Measurements from ENCODE around the gene STAC3.
A peak's percentile ranks its signal among the peaks of the same experiment; 100 is the strongest.

The STAC3 gene

DNA sequence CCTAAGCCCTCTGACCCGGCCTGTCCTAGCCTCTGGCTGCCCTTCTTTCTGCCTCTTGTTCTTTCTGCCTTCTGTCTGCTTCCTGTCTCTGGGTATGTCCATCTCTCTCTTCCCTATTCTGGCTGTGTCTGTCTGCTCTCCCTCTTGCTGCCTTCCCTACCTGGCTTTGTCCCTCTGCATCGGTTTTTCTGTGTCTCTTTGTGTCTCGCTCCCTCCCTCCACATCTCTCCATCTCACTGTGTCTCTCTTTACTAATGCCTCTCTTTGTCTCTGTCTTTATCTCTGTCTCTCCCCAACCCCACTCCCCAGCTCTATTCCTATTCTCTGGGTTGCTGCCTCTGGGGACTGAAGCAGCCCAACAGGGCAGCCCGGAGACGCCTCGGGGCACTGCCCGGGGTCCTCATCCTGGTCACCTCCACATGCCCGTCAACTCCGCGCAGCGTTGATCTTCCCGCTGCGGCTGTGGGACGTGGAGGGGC lies 11.4 kb downstream of the STAC3 start:
- H3K4me1 ChIP-seq (ENCODE audit: insufficient read depth, low read length) = peaks cover 37% of the 10 kb centered on the region
- DNase-seq = no peak
- H3K27ac ChIP-seq (ENCODE audit: low read length) = no peak overlapping the region

DNA sequence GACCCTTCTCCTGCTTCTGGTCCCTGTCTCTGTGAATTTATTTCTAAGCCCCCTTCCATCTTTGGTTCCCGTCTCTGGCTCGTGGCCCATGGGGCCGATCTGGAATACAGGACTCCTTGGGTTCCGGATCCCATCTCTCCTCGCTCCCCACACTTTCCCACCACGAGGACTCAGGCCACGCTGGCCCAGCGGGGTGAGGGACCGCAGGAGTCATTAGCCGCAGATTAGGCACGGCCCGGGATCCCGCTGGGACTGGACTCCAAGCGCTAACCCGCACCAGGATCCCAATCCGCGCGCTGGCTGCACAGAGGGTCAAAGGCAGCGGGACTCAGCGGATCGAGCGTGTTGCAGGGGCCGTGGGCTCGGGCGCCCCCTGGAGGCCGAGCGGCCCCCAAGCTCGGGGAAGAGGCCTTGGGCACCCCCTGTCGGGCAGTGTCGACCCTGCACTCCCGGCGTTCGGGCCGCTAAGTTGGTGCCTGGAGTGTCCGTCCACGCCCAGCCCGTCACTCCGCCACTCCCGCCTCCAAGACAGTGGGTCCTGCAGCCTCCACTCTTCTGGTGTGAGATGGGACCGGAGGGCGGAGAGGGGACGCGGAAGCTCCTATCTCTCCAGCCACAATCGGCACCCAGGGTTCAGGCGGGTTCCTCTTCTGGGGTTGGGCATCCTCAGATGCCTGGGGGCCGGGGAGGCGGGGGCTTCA lies 12.0 kb downstream of the STAC3 start:
- Histone ChIP-seq H3K4me1 (ENCODE audit: insufficient read depth, low read length) (peaks cover 37% of the 10 kb centered on the region), H3K27me3 (ENCODE audit: insufficient read depth, low read length, poor library complexity) (peaks cover 14% of the 10 kb centered on the region), H3K4me3 (ENCODE audit: low read depth in 1 of 2, low read length in 2 of 2) (peak overlapping the region in 1 of 2 experiments; percentile 42; a peak in 2 of 4 replicates), H2AFZ (ENCODE audit: low read depth, low read length) (peak overlapping the region; percentile 82), H3K9ac (ENCODE audit: low read depth, low read length) (peak overlapping the region; percentile 37; the same call in 1 of the 2 replicates), H3K4me2 (ENCODE audit: insufficient read depth, low read length) (peak overlapping the region; percentile 60), H4K20me1 (ENCODE audit: insufficient read depth, low read length) (peaks cover 19% of the 10 kb centered on the region), H3K79me2 (ENCODE audit: insufficient read depth, low read length) (no peaks in the 10 kb centered on the region), H3K36me3 (ENCODE audit: insufficient read depth, low read length) (peaks cover 14% of the 10 kb centered on the region), H3K9me3 (ENCODE audit: insufficient read depth, low read length, severe bottlenecking) (no peaks in the 10 kb centered on the region), H3K27ac (ENCODE audit: low read length) (no peak overlapping the region)
- ATAC-seq (ENCODE audit: insufficient read depth, low read depth) (peak; percentile 59), DNase-seq (peak; percentile 84)
- TF ChIP-seq, protein P1, sequence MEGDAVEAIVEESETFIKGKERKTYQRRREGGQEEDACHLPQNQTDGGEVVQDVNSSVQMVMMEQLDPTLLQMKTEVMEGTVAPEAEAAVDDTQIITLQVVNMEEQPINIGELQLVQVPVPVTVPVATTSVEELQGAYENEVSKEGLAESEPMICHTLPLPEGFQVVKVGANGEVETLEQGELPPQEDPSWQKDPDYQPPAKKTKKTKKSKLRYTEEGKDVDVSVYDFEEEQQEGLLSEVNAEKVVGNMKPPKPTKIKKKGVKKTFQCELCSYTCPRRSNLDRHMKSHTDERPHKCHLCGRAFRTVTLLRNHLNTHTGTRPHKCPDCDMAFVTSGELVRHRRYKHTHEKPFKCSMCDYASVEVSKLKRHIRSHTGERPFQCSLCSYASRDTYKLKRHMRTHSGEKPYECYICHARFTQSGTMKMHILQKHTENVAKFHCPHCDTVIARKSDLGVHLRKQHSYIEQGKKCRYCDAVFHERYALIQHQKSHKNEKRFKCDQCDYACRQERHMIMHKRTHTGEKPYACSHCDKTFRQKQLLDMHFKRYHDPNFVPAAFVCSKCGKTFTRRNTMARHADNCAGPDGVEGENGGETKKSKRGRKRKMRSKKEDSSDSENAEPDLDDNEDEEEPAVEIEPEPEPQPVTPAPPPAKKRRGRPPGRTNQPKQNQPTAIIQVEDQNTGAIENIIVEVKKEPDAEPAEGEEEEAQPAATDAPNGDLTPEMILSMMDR (IDR thresholded peaks at IDR 0.05; ENCODE audit: borderline replicate concordance, extremely low read depth, low read length, poor library complexity, severe bottlenecking) = peak; percentile 100
- TF ChIP-seq EZH2 (IDR thresholded peaks at IDR 0.05; ENCODE audit: borderline replicate concordance, low read depth, low read length, severe bottlenecking) = no peak

More for the DNA sequence above, 11.4 kb downstream of the STAC3 start:
- Histone ChIP-seq H2AFZ (ENCODE audit: low read depth, low read length) (peak overlapping the region; percentile 55), H3K9me3 (ENCODE audit: insufficient read depth, low read length, severe bottlenecking) (no peaks in the 10 kb centered on the region), H3K36me3 (ENCODE audit: insufficient read depth, low read length) (peaks cover 8% of the 10 kb centered on the region), H3K79me2 (ENCODE audit: insufficient read depth, low read length) (no peaks in the 10 kb centered on the region), H3K9ac (ENCODE audit: low read depth, low read length) (peak overlapping the region; percentile 37; the same call in 1 of the 2 replicates), H4K20me1 (ENCODE audit: insufficient read depth, low read length) (peaks cover 16% of the 10 kb centered on the region; the same call in 1 of the 2 replicates), H3K4me2 (ENCODE audit: insufficient read depth, low read length) (peak overlapping the region; percentile 60), H3K27me3 (ENCODE audit: insufficient read depth, low read length, poor library complexity) (peaks cover 14% of the 10 kb centered on the region), H3K4me3 (ENCODE audit: low read depth in 1 of 2, low read length in 2 of 2) (peak overlapping the region in 1 of 2 experiments; percentile 42; a peak in 1 of 4 replicates)
- peak; percentile 1; the same call in 2 of the 3 replicates for ATAC-seq (ENCODE audit: insufficient read depth, low read depth)
- no peak for TF ChIP-seq EZH2 (IDR thresholded peaks at IDR 0.05; ENCODE audit: borderline replicate concordance, low read depth, low read length, severe bottlenecking)
- TF ChIP-seq, protein P1 (IDR thresholded peaks at IDR 0.05; ENCODE audit: borderline replicate concordance, extremely low read depth, low read length, poor library complexity, severe bottlenecking) = no peak

DNA sequence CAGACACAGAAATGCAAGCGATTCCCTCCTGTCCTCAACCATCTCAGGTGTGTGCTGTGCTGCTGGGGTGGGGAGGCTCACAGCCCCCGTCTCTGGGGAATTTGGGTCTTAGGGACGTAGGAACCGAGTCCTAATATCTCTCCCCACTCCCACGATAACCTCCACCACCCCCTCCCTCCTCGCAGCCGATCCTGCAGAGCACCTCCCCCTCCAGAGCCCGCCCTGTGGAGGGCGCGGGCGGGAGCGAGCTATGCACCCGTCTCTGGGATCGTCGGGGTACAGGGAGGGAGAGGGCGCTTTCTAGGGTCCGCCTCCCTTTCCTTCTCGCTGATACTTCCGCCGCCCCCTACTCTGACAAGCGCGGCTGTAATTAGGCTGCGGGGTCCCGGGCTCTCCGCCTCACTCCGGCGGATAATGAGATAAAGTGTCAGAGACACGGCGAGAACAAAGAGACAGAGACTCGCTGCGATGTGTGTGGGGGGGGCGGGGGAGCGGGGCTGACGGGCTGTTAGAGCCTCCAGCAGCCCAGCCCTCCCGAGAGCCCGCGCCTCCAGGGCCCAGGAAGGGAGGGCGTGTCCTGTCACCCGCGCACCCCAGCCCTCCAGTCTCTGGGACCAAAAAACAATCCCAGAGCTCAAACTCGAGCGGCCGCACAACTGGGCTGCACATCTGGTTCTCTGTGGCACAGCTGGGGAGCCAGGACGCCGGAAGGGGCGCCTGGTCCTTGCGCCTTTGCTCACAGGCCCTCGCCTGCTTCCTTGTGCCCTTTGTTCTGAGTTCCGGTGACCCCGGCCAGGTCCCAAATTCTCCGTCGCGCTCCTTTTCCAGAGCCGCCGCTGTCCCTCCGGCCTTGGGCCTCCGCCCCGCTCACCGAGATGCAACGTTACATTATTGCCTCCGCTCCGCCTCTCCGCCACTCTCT lies 12.8 kb downstream of the STAC3 start:
- peaks cover 22% of the 10 kb centered on the region for H3K36me3 ChIP-seq (ENCODE audit: insufficient read depth, low read length)
- TF ChIP-seq, protein P1 (IDR thresholded peaks at IDR 0.05; ENCODE audit: borderline replicate concordance, extremely low read depth, low read length, poor library complexity, severe bottlenecking) = no peak
- no peak for TF ChIP-seq EZH2 (IDR thresholded peaks at IDR 0.05; ENCODE audit: borderline replicate concordance, low read depth, low read length, severe bottlenecking)
- H2AFZ ChIP-seq (ENCODE audit: low read depth, low read length) = no peak overlapping the region; the same call in 1 of the 2 replicates
- H3K9me3 ChIP-seq (ENCODE audit: insufficient read depth, low read length, severe bottlenecking) = no peaks in the 10 kb centered on the region
- H4K20me1 ChIP-seq (ENCODE audit: insufficient read depth, low read length) = peaks cover 27% of the 10 kb centered on the region
- H3K9ac ChIP-seq (ENCODE audit: low read depth, low read length) = peak overlapping the region; percentile 37; the same call in 1 of the 2 replicates
- H3K4me1 ChIP-seq (ENCODE audit: insufficient read depth, low read length) = peaks cover 32% of the 10 kb centered on the region
- no peak overlapping the region for H3K27ac ChIP-seq (ENCODE audit: low read length)
- H3K4me3 ChIP-seq (ENCODE audit: low read depth in 1 of 2, low read length in 2 of 2) = no peak overlapping the region
- DNase-seq = no peak
- H3K27me3 ChIP-seq (ENCODE audit: insufficient read depth, low read length, poor library complexity) = peaks cover 14% of the 10 kb centered on the region
- peak overlapping the region; percentile 60 for H3K4me2 ChIP-seq (ENCODE audit: insufficient read depth, low read length)
- no peaks in the 10 kb centered on the region; the same call in 1 of the 2 replicates for H3K79me2 ChIP-seq (ENCODE audit: insufficient read depth, low read length)
- ATAC-seq (ENCODE audit: insufficient read depth, low read depth) = no peak
